Measurements from ENCODE around the gene CMSS1. TPM values are rescaled to one million over a fixed set of nuclear protein-coding genes. Genes with fewer than 3 reads are reported as not detected.

The CMSS1 gene
- total RNA-seq, 1 experiment from 2014 or later: 98.6 TPM

GRCh38 chr3:99990179-99990578 is 172.5 kb downstream of the CMSS1 start:
- ChIA-PET POLR2A (ENCODE audit: low non-redundant PET) (no interaction called here), CTCF (no interaction called here)
- TF ChIP-seq, protein P1, sequence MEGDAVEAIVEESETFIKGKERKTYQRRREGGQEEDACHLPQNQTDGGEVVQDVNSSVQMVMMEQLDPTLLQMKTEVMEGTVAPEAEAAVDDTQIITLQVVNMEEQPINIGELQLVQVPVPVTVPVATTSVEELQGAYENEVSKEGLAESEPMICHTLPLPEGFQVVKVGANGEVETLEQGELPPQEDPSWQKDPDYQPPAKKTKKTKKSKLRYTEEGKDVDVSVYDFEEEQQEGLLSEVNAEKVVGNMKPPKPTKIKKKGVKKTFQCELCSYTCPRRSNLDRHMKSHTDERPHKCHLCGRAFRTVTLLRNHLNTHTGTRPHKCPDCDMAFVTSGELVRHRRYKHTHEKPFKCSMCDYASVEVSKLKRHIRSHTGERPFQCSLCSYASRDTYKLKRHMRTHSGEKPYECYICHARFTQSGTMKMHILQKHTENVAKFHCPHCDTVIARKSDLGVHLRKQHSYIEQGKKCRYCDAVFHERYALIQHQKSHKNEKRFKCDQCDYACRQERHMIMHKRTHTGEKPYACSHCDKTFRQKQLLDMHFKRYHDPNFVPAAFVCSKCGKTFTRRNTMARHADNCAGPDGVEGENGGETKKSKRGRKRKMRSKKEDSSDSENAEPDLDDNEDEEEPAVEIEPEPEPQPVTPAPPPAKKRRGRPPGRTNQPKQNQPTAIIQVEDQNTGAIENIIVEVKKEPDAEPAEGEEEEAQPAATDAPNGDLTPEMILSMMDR (conservative IDR thresholded peaks at IDR 0.05; ENCODE audit: low read depth, low read length): no peak
- no peak for TF ChIP-seq EZH2 (IDR thresholded peaks at IDR 0.05; ENCODE audit: borderline replicate concordance, low read depth, low read length, poor library complexity, severe bottlenecking)
- Histone ChIP-seq H3K27ac (ENCODE audit: low read depth, low read length, poor library complexity, severe bottlenecking) (no peak overlapping the region), H3K27me3 (replicated peaks; ENCODE audit: insufficient read depth, low read depth, low read length, poor library complexity) (no peaks in the 10 kb centered on the region), H3K9me3 (ENCODE audit: low read depth, low read length, poor library complexity, severe bottlenecking) (peaks cover 11% of the 10 kb centered on the region), H3K4me3 (ENCODE audit: low read depth, low read length, poor library complexity, severe bottlenecking) (no peak overlapping the region), H3K36me3 (ENCODE audit: insufficient read depth, low read length, poor library complexity, severe bottlenecking) (no peaks in the 10 kb centered on the region), H3K4me1 (ENCODE audit: insufficient read depth, low read length, poor library complexity, severe bottlenecking) (no peaks in the 10 kb centered on the region)
- no peak for DNase-seq (ENCODE audit: low spot score)
- intact Hi-C loops (cut with micrococcal nuclease; ENCODE audit: unreplicated experiment): no loop called here
- BruUV-seq (replicated peaks): no TSS peak

GRCh38 chr3:99997293-99997692 is 179.6 kb downstream of the CMSS1 start:
- Histone ChIP-seq H3K36me3 (ENCODE audit: insufficient read depth, low read length, poor library complexity, severe bottlenecking) (no peaks in the 10 kb centered on the region), H3K4me3 (ENCODE audit: low read depth, low read length, poor library complexity, severe bottlenecking) (no peak overlapping the region), H3K27ac (ENCODE audit: low read depth, low read length, poor library complexity, severe bottlenecking) (no peak overlapping the region), H3K27me3 (replicated peaks; ENCODE audit: insufficient read depth, low read depth, low read length, poor library complexity) (no peaks in the 10 kb centered on the region), H3K4me1 (ENCODE audit: insufficient read depth, low read length, poor library complexity, severe bottlenecking) (no peaks in the 10 kb centered on the region), H3K9me3 (ENCODE audit: low read depth, low read length, poor library complexity, severe bottlenecking) (peaks cover 11% of the 10 kb centered on the region)
- ChIA-PET CTCF (no interaction called here), POLR2A (ENCODE audit: low non-redundant PET) (no interaction called here)
- peak; percentile 48 for DNase-seq (ENCODE audit: low spot score)
- BruUV-seq (replicated peaks): no TSS peak
- TF ChIP-seq, protein P1 (conservative IDR thresholded peaks at IDR 0.05; ENCODE audit: low read depth, low read length): no peak
- no peak for TF ChIP-seq EZH2 (IDR thresholded peaks at IDR 0.05; ENCODE audit: borderline replicate concordance, low read depth, low read length, poor library complexity, severe bottlenecking)
- intact Hi-C loops (cut with micrococcal nuclease; ENCODE audit: unreplicated experiment): no loop called here

DNA sequence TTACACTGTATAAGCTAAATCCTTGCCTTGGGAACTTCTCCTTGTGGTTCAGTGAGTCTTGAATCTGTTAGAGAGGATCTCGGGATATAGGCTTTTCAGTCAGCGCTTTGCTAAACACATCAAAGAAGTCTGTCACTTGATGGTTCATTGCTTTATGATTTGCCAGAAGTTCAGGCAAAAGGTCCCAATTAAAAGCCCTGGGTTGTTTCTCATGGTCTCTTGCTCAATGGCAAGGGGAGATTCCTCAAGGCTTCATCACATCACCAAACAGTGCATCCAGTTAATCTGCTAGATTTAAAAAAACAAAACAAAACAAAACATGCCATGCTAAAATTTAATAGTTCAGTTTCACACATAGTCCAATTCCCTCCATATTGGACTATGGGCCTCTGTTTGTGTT is 181.9 kb downstream of the CMSS1 start:
- Histone ChIP-seq H3K27me3 (replicated peaks; ENCODE audit: insufficient read depth, low read depth, low read length, poor library complexity) (no peaks in the 10 kb centered on the region), H3K4me3 (ENCODE audit: low read depth, low read length, poor library complexity, severe bottlenecking) (no peak overlapping the region), H3K27ac (ENCODE audit: low read depth, low read length, poor library complexity, severe bottlenecking) (no peak overlapping the region), H3K4me1 (ENCODE audit: insufficient read depth, low read length, poor library complexity, severe bottlenecking) (no peaks in the 10 kb centered on the region), H3K36me3 (ENCODE audit: insufficient read depth, low read length, poor library complexity, severe bottlenecking) (no peaks in the 10 kb centered on the region), H3K9me3 (ENCODE audit: low read depth, low read length, poor library complexity, severe bottlenecking) (no peaks in the 10 kb centered on the region)
- DNase-seq (ENCODE audit: low spot score): no peak
- TF ChIP-seq, protein P1 (conservative IDR thresholded peaks at IDR 0.05; ENCODE audit: low read depth, low read length): no peak
- TF ChIP-seq EZH2 (IDR thresholded peaks at IDR 0.05; ENCODE audit: borderline replicate concordance, low read depth, low read length, poor library complexity, severe bottlenecking): no peak
- no TSS peak for BruUV-seq (replicated peaks)
- intact Hi-C loops (cut with micrococcal nuclease; ENCODE audit: unreplicated experiment): no loop called here
- CTCF ChIA-PET: no interaction called here
- POLR2A ChIA-PET (ENCODE audit: low non-redundant PET): no interaction called here

Data from A673 (cell line).